HepG2 (cell line): Measurements from ENCODE around the gene ARHGEF39. TPM values are rescaled to one million over a fixed set of nuclear protein-coding genes. Genes with fewer than 3 reads are reported as not detected.

Source experiments
- ATM ChIP-seq: fragments of 450-650 bp; IDR thresholded peaks from 2 replicates; pipeline ENCODE4 v1.7.1; 2017; ENCODE audit warnings: mild to moderate bottlenecking, borderline replicate concordance
- CC2D1A ChIP-seq: sonication (generic); formaldehyde crosslinking; IDR thresholded peaks from 2 replicates; pipeline ENCODE4 v1.8.1; 2023; ENCODE audit warnings: mild to moderate bottlenecking, missing genetic modification reagents
- FOSL2 ChIP-seq: sonication (generic); formaldehyde crosslinking; IDR thresholded peaks from 2 replicates; pipeline ENCODE4 v1.4.0; 2020; ENCODE audit warnings: missing genetic modification reagents
- HMG20A ChIP-seq: IDR thresholded peaks from 2 replicates; pipeline ENCODE4 v1.6.1; 2016; ENCODE audit warnings: borderline replicate concordance
- KLF16 ChIP-seq, 2 experiments: sonication (generic) in 1 of 2; formaldehyde crosslinking in 1 of 2; IDR thresholded peaks; 2 replicates each; pipeline versions ENCODE4 v1.6.1 to v1.8.0; 2016 to 2023; ENCODE audit warnings: missing genetic modification reagents in 2 of 2, missing compliant biosample characterization in 1 of 2
- PATZ1 ChIP-seq: sonication (generic); formaldehyde crosslinking; IDR thresholded peaks from 2 replicates; pipeline ENCODE4 v1.4.0; 2020; ENCODE audit warnings: missing genetic modification reagents
- RXRA ChIP-seq: sonication (generic); formaldehyde crosslinking; IDR thresholded peaks from 2 replicates; pipeline ENCODE4 v1.5.1; 2020; ENCODE audit warnings: missing genetic modification reagents
- SP140L ChIP-seq: sonication (generic); formaldehyde crosslinking; IDR thresholded peaks from 2 replicates; pipeline ENCODE4 v1.4.0; 2020; ENCODE audit warnings: missing genetic modification reagents, borderline replicate concordance
- TBX2 ChIP-seq: sonication (generic); formaldehyde crosslinking; IDR thresholded peaks from 2 replicates; pipeline ENCODE4 v1.5.0; 2020; ENCODE audit warnings: missing genetic modification reagents, mild to moderate bottlenecking, borderline replicate concordance
- ZBTB40 ChIP-seq, 2 experiments: fragments of 450-650 bp in 1 of 2; sonication (generic) in 1 of 2; formaldehyde crosslinking in 1 of 2; IDR thresholded peaks; 2 replicates each; pipeline versions ENCODE4 v1.6.1 to v1.8.0; 2016 to 2022; ENCODE audit warnings: antibody characterized with exemption in 1 of 2, mild to moderate bottlenecking in 1 of 2, missing genetic modification reagents in 1 of 2
- ZKSCAN8 ChIP-seq: IDR thresholded peaks from 2 replicates; pipeline ENCODE4 v1.6.1; 2016; ENCODE audit warnings: borderline replicate concordance, missing genetic modification reagents, missing compliant biosample characterization
- ZNF605 ChIP-seq: sonication (generic); formaldehyde crosslinking; IDR thresholded peaks from 2 replicates; pipeline ENCODE4 v1.8.0; 2022; ENCODE audit warnings: mild to moderate bottlenecking, missing genetic modification reagents
- ZNF788 ChIP-seq: sonication (generic); formaldehyde crosslinking; IDR thresholded peaks from 2 replicates; pipeline ENCODE4 v1.5.0; 2020; ENCODE audit warnings: mild to moderate bottlenecking, missing genetic modification reagents, borderline replicate concordance
- ZNF879 ChIP-seq: sonication (generic); formaldehyde crosslinking; IDR thresholded peaks from 2 replicates; pipeline ENCODE4 v1.8.1; 2023; ENCODE audit warnings: missing genetic modification reagents
- ZSCAN22 ChIP-seq: sonication (generic); formaldehyde crosslinking; IDR thresholded peaks from 2 replicates; pipeline ENCODE4 v1.4.0; 2020; ENCODE audit warnings: mild to moderate bottlenecking, missing genetic modification reagents
- polyA plus RNA-seq, 8 experiments: library from polyadenylated mRNA; depleted of rRNA in 3 of 8; stranded (reverse) in 7 of 8; unstranded in 1 of 8; fragments of >200 nt; fragmentation: Illumina TruSeq in 4 of 8; extraction: Trizol in 4 of 8; gene quantifications; 2 replicates each; pipeline versions ENCODE4 v1.2.1 to v1.2.3, GENCODE V29; 2011 to 2016; ENCODE audit warnings: low read depth in 4 of 8, missing spikeins in 1 of 8, mixed read lengths in 1 of 8; ENCODE audit not compliant: insufficient read depth in 1 of 8
- total RNA-seq, 5 experiments: library from RNA; depleted of rRNA; stranded (reverse); fragments of >200 nt; fragmentation: Illumina TruSeq; extraction: Trizol; gene quantifications; 2 replicates each; pipeline ENCODE4 v1.2.3, GENCODE V29; 2016; ENCODE audit warnings: low read depth in 1 of 5
- TF ChIP-seq, protein P1 (sequence below): sonication (generic); formaldehyde crosslinking; IDR thresholded peaks from 2 replicates; pipeline ENCODE4 v1.8.1; 2023; ENCODE audit warnings: mild to moderate bottlenecking, missing genetic modification reagents

The ARHGEF39 gene
- total and polyA plus RNA-seq, 2 of the 13 experiments (the other 11 are each of a cell fraction or from before 2014, with no cell fraction given) = 11.2 to 12.3 TPM

- TF ChIP-seq SP140L (no peak), ZNF879 (CRISPR knock-in tag) (no peak), TBX2 (CRISPR knock-in tag) (peak; percentile 32; the same call in 1 of the 2 replicates), ZNF605 (no peak), ZNF788 (CRISPR knock-in tag) (peak; percentile 22; the same call in 1 of the 2 replicates), ZSCAN22 (CRISPR knock-in tag) (no peak), ATM (no peak), ZKSCAN8 (CRISPR knock-in tag) (no peak), ZBTB40 (IDR thresholded peaks at IDR 0.05) (no peak), ZBTB40 (CRISPR knock-in tag; IDR thresholded peaks at IDR 0.05) (no peak), RXRA (no peak), HMG20A (CRISPR knock-in tag) (no peak), CC2D1A (CRISPR knock-in tag) (no peak), PATZ1 (peak; percentile 34; the same call in 1 of the 2 replicates), KLF16 (CRISPR knock-in tag; IDR thresholded peaks at IDR 0.05) (no peak), FOSL2 (no peak)
- TF ChIP-seq, protein P1, sequence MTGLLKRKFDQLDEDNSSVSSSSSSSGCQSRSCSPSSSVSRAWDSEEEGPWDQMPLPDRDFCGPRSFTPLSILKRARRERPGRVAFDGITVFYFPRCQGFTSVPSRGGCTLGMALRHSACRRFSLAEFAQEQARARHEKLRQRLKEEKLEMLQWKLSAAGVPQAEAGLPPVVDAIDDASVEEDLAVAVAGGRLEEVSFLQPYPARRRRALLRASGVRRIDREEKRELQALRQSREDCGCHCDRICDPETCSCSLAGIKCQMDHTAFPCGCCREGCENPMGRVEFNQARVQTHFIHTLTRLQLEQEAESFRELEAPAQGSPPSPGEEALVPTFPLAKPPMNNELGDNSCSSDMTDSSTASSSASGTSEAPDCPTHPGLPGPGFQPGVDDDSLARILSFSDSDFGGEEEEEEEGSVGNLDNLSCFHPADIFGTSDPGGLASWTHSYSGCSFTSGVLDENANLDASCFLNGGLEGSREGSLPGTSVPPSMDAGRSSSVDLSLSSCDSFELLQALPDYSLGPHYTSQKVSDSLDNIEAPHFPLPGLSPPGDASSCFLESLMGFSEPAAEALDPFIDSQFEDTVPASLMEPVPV (CRISPR knock-in tag) = no peak
These were observed 31.7 kb upstream of the ARHGEF39 start (continued) for GRCh38 chr9:35696520-35697215.
